GM21423 (cell line): ENCODE data around the gene CXCL12.

Experiments
- ATAC-seq: cut with Tn5 transposase; IDR thresholded peaks from one replicate; pipeline ENCODE4 v1.9.1; 2021; ENCODE audit warnings: mild to moderate bottlenecking, moderate library complexity; ENCODE audit not compliant: unreplicated experiment

The CXCL12 gene

DNA sequence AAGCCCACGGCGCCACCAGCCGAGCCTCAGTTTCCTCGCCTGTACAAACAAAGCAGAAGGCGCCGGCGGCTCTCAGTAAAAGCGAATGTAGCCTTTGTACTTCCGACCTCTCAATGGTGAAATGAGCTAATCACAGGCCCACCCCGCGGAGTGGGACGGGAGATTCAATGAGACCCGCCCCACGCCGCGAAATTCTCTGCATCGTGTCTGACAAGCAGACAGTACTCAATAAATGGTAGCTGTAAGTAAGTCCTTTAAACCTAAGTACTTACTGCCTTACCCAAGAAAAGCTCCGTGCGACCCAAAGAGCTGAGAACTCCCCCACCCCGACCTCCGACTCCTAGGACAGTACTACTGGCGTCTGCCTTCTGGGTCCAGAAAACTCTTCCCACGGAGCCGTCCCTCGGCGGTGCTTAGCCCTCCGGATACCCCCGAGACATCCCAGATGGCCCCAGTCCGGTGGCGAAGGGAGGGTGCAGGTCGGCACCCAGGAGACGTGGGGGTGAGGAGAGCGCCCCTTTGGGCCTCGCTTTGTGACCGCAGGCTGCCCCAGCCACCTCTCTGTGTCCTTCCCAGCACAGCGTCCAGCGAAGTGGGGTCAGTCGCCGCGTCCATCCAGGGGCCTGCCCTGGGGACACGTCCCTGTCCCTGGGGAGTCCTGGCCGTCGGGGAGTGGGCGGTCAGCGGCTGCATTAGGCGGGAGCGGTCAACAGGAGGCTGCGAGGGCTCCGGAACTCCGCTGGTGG is 972 bp upstream of the CXCL12 start:
- no peak for ATAC-seq

DNA sequence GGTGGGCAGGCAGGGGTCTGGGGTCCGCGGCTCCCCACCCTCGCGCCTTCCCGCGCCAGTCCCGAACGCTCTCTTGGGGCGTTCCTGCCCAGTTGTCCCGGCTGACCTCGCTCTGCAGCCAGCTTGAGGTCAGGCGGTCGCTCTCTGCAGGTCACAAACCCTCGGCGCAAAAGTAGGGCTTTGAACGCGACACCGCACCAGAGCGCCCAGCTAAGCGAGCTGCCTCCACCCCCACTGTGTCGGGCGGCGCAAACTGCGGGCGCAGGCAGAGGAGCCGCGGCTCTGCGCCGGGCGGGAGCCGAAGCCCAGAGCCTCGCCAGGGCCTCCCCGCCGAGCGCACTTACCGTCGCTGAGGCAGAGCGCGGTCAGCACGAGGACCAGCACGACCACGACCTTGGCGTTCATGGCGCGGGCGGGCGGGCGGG is 284 bp downstream of the CXCL12 start:
- no peak for ATAC-seq

DNA sequence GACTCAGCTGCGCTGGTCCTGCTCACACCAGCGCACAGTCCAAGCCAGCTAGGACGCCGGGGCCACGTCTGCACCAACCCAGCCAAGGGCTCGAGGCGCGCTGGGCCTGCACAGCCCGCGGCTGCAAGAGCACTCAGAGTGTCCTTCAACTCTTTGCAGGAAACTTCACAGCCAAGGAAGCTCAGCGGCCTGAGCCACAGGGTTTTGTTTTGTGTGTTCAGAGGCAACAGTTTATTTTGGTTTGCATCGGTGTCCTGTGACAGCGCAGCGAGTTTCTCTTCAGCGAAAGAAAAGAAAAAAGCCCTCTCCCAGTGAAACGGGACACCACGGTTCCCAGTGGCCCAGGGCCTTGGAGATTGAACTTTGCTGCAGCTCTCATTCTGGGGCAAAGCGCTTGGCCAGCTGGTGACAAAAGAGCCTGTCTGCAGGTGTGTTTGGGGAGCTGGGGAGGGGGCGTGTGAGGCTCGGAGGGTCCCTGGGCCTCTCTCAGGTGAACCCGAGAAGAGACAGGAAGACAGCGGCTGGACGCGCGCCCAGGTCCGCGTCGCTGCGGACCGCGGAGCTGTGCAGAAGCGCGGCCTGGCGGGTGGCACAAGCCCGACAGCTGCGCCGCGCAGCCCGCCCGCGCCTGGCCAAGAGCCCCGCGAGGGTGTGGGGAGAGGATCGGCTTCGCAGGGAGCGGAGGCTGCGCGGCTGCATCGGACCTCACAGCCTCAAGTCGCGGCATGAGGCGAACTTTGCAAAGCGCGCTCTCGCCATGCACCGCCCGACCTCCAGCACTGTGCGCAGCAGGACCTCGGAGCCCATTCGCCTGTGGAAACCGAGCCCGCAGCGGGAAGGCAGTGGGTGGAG is 922 bp downstream of the CXCL12 start:
- no peak for ATAC-seq

DNA sequence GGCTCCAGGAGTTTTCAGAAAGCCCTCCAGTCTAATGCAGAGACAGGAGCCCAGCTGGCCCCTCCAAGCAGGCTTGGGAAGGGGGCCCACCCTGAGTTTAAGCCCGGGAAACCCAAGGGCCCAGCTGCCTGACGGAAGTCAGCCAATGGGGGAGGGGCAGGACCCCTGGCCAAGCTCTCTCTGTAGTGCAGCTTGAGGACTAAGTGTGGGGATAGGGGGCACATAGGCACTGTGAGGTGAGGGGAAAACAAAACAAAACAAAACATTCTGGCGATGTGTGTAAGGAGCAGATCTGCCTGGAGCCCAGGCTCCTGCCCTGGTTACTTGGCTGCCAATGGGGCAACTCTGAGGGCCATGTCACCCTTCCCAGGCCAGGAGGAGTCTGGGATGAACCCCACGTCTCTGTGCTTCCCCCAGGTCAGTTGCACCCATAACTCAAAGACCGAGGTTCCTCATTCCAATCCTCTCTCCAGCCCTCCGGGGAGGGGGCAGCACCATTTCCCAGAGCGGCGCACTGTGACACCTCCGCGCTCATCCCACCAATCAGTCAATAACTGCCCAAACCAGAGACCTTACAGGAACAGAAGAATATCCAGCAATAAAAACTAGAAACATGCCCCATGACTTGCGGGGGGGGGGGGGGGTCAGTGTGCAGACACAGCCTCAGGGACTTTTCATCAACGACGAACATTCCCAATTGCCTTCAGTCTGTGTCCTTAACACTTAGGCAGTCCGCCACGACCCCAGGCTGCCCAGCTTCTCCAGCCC is 1.7 kb downstream of the CXCL12 start:
- no peak for ATAC-seq

DNA sequence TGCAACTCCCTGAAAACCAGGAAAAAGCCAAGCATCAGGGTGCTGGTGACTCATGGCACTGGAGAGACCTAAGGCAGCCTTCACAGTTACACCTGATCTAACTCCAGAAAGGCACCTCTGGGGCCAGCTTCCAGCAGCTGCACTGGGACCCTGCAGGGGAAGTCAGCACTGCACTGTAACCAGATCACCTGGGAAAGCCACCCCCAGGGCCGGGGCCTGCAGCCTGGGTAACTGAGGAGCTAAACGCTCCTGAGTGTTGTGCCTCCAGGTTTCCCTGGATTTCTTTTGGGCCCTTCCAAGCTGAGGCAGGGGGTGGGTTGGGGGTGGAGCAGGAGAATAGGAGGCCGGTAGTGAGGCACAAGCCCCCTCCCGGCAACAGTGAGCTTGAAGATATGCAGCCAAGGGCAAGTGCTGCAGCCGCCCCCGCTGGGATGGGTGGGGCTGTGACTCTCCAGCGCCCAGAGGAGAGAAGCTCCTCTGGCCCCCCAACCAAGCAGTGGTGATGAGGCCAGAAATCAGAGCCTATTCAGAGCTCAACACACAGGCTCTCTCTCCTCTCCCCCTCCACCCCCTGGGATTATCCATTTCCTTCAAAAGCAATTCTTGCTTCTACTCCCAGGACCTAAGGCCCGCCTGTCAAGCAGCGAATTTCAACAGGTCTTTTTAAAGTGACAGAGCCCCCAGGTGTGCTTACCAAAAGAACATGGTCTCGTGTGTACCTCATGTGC is 2.6 kb downstream of the CXCL12 start:
- no peak for ATAC-seq

DNA sequence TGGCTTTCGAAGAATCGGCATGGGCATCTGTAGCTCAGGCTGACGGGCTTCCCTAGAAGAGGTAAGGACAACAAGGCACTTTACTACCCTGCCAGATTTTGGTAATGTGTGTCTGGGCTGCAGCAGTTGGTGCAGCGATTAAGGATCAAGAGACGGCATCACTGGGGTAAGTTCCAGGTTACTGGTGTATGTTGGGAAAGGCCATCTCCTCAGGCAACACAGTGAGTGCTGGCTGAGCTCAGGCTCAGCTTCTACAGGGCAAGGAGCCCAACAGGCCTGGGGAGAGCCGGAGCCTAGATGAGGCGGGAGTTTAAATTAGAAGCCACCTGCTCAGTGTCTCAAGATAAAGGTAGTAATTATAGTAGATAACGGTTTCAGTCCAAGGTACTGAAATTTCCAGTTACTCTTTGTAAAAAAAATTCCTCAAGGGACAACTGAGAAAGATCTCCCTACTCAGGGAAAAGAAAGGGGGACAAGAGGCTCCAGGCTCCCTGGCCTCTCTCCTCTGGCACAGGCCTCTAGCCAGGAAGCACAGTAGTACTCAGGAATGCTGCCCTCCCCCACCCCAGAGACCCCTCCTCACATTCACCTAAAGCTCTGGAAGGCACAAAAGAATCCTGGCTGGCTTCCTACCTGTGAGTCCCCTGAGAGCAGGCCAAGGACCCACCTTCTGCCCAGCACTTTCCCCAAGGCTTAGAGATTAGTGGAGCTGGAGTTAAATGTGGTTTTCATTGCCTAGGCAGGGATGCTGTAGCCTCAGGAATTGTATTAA is 3.9 kb downstream of the CXCL12 start:
- ATAC-seq: no peak

DNA sequence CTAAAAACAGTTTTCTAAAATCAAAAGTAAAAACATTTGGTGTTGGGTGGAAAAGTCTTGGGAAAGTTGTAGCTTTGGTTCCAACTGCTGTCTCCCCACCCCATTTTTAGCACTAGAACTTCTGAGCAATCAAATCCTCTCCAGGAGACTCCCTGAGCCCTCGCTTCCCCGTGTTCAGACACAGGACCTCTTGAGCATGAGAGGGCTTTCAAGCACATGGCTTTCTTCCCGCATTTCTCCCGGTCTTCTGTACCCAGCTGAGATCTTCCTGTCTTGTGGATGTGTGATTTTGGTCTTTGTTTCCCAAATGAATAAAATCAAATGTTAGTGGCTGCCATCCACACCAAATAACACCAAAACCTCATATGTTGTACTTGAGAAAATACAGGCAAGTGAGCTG is 5.0 kb downstream of the CXCL12 start:
- ATAC-seq: no peak

DNA sequence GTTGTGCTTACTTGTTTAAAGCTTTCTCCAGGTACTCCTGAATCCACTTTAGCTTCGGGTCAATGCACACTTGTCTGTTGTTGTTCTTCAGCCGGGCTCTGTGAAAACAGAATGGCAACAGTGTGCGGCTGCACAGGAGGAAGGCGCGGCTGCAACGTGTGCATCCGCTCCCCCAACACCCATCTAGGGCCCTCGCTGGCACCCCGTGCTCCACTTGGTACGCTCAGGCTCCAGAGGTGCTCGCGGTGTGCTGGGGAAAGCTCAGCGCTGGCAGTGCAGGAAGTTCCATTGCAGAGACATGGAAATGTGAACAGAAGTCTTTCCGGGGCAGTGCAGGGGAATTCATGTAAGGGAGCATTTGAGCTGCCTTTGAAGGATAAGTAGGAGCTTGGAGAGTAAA is 6.3 kb downstream of the CXCL12 start:
- ATAC-seq: no peak

DNA sequence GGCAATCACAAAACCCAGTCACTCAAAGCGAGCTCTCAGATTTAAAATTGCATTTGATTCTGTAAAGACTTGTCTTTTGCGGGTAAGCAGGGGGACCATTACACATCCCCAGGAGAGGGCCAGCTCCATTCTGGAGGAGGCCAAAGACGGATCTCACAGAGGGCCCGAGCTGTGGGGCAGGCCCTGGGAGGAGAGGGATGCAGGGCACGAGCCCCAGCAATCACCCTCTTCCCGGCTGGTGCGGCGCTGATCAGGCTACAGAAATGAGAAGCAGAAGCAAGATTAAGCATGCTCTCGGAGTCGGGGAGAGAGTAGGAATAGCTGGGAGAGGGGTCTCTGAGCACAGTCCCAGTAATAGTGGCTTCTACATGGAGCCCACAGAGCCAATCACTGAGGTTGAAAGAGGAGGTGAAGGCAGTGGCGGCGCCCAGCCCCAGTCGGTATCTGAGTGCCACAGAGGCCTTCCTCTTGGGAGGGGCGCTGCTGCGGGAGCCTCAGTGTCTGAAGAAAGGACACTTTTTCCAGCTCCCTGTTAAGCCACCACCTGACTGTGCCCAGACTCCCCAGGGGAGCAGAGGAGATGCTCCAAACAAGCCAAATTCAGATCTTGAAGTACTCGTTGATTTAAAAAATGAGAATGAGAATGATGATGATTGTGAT is 7.1 kb downstream of the CXCL12 start:
- ATAC-seq: no peak

DNA sequence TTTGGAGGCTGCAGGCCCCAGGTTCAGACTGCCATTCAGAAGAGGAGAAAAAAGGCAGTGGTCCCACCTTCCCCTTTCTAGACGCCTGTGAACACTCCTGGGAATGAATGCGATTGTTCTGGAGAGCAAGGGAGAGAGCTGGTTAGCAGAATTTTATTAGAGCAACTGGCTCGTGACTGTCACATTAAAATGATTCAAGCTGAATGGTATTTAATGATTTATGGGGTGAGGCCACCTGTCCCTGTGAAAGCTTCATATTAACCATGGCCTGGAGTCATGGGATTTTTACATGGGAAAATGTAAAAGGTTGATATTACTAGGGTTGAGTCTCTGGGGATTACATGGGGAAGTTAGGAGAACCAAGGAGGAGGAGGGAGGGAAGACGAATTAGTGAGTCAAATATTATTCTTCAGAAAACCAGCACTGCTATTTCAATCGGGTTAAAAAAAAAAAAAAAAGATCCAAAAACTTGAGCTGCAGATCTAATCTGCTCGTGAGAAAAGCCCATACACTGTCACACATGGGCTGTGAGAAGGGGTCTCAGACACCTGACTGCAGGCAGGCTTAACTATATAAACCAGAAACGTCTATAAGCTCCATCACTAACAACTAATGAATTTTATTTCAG is 8.3 kb downstream of the CXCL12 start:
- ATAC-seq: no peak

DNA sequence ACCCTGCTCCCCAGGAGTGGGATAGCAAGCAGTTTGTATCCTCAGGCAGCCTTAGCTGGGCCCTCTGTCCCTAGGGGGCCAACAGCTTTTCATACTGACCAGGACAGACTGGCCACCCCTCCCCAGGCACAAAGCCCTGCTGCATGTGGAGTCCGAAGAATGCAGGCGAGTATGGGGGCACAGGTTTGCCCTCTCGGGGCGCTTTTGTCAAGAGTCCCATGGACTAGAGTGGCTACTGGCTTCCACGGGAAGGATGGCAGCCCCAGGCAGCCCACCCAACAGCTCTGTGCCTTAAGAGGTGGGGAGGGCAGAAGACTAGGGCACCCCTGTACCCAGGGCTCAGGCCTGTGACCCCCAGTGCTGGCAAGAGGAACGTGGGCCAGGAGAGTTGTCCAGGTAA is 10.7 kb downstream of the CXCL12 start:
- no peak for ATAC-seq

DNA sequence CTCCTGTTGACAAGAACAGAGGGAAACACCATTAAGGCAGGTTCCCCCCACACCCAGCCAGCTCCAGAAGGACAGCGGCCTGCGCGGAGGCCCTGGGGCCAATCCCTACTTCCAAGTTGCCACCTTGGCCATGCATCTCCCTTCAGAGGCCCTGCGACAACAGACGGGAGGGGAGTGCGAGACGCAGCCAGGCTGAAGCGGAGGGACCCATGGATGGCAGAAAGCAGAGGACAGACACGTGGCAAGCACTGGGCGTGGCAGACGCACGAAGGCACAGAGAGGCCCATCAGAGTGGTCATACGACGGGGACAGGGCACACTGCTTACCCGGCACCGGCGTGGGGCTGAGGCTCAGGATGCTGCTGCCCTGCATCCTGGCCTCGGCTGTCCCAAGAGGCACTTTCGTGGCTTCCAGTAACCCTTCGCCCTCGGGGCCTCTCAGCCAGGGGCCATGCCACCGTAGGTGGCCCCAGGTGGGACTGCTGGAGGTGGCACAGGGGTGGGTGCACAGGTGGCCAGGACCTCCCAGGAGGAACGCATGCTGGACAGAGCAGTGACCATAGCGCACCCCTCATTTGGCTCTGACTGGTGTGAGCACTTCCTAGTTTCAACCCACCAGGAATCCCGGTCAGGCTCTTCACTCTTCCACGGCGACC is 11.4 kb downstream of the CXCL12 start:
- no peak for ATAC-seq

DNA sequence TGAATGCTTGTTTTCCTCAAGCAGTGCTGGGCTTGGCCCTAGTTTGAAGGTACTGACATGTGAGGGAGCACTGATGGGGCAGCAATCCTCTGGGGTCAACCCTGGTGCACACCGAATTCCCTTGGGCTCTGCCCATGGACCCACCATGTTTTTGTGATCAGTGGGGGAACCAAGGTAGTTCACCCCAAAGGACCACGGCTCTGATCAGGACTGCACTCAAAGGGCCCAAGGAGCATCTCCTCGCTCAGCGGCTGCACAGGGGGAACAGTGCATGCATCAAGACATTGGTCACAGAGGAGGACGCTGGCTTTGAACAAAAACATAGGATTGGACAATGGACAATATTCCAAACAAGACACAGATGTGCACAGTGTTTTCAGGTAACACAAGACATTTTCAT is 12.7 kb downstream of the CXCL12 start:
- ATAC-seq: no peak

DNA sequence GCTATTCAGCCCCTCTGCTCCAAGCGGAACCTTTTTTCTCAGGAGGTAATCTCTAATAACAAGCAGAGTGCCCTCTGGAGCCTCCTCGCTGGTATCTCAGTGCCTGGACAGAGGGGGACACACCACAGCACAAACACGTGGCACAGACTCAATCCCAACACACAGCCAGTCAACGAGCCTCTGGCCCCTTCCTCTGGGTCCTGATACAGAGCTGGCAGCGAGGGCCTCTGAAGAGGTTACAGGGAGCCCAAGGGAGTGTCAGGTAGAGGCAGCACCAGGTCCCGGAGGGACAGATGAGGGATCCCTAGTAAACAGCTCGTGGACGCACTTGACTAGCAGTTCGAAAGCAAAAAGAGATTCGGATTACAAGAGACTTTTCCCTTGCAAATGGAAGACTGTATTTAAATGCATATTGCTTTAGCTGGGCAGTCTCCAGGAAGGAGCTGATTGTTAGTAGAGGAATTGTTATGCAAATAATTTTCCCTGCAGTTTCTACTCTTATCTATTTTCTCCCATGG is 14.1 kb downstream of the CXCL12 start:
- no peak for ATAC-seq

DNA sequence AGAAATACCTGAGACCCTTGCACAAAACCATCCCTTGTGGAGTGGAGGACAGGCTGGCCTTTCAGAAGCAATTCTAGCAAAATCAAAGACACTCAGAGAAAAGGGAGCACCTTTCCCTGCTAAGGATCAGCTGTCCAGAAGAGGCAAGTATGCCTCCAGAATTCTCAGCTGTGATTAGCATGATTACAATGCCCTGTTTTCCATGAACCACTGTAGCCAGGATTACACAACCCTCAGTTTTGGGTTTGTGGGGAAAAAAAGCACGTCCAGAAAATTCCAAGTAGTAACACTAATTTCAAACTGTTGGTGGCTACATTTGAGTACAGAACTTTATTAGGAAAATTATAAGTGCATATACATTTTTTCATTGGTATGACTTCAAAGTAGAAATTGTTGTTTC is 15.0 kb downstream of the CXCL12 start:
- no peak for ATAC-seq

DNA sequence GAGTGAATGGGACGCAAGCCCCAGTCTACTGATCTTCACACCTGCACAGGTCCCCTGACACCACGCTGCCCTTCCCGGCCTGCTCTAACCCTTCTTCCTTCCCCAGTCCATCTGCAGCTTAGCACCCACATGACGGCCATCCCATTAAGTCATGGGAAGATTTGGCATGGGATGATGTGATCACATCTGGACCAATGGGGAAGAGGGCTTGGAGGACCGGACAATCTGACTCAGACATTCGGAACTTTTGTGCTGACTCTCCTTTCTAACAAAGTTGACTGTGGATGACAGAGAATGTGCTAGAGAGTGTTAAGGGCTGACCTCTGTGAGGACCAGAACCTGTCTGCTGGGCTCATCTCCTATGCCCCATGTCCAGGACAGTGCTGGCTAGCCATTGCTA is 15.6 kb downstream of the CXCL12 start:
- ATAC-seq: no peak

DNA sequence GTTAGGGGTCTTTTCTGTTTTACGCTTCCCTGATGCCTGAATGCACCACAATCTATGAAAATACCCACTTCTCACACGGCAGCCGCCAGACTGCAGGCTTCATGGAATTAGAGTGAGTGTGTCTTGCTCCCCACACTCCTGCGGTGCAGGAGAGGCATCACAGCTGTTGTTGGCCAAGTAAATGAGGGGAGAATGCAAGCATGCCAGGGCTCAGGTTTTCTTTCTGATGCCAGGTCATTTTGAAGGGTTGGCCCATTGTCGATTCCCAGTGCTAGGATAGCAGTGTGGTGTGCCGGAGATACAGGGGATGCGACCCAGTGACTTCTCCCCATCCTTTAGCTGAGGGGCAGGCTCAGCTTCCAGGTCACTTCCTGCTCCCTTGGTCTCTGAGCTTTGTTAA is 16.3 kb downstream of the CXCL12 start:
- ATAC-seq: no peak

DNA sequence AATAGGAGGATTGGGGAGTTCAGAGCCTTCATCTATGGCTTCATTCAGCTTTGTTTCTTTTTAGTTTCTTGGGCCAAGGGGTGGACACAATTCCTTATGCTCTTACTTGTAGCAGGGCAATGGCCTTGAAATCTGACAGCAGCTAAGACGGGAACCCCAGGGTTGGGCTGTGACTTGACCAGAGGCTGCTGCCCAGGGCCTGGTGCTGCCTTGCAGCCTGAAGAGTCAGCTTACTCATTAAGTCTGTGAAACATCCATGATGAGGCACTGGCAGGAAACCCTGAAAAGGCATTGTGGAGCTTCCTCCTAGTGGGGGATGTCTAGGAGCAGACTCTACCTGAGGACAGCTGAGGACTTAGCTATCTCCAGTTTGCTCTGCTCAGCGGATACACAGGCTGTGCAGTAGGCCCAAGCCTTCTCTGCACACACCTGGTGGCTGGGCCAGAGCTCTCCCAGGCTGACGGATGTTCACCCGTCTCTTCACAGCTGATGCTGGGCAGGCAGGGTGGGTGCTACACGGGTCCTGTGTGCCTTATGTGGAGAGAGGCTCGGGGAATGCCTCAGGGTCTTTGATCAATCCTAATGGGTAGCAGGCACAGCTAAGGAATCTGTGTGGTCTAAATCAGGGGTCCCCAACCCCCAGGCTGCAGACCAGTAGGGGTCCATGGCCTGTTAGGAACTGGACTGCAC is 17.8 kb downstream of the CXCL12 start:
- ATAC-seq: no peak
